ENCODE results near the gene MBD5.

Gene MBD5

GRCh38 chr2:148358375-148358774, 337.5 kb downstream of the MBD5 start:
- Histone ChIP-seq H3K27me3 (replicated peaks) (no peaks in the 10 kb centered on the region), H3K36me3 (replicated peaks) (no peaks in the 10 kb centered on the region), H3K27ac (no peak overlapping the region), H3K4me3 (ENCODE audit: low read depth, low read length) (no peak overlapping the region)
- DNase-seq = no peak
- in situ Hi-C loops (cut with HindIII; ENCODE audit: low pct_ligation_motif_present, low sequenced_read_pairs) = no loop called here
- no peak for TF ChIP-seq CTCF (IDR thresholded peaks at IDR 0.05; ENCODE audit: low read depth, low read length, missing control alignments)

- DNase-seq = no peak
- H3K4me3 ChIP-seq (ENCODE audit: low read depth, low read length) = no peak overlapping the region
- H3K27ac ChIP-seq = no peak overlapping the region
- H3K27me3 ChIP-seq (replicated peaks) = no peaks in the 10 kb centered on the region
- no peak for TF ChIP-seq CTCF (IDR thresholded peaks at IDR 0.05; ENCODE audit: low read depth, low read length, missing control alignments)
- in situ Hi-C loops (cut with HindIII; ENCODE audit: low pct_ligation_motif_present, low sequenced_read_pairs) = no loop called here
- H3K36me3 ChIP-seq (replicated peaks) = no peaks in the 10 kb centered on the region
Measured at GRCh38 chr2:148360662-148361061, 339.8 kb downstream of the MBD5 start.

GRCh38 chr2:148362144-148362796, 341.4 kb downstream of the MBD5 start:
- Histone ChIP-seq H3K4me3 (ENCODE audit: low read depth, low read length) (no peak overlapping the region), H3K27me3 (replicated peaks) (no peaks in the 10 kb centered on the region), H3K27ac (no peak overlapping the region), H3K36me3 (replicated peaks) (no peaks in the 10 kb centered on the region)
- in situ Hi-C loops (cut with HindIII; ENCODE audit: low pct_ligation_motif_present, low sequenced_read_pairs) = no loop called here
- DNase-seq = no peak
- no peak for TF ChIP-seq CTCF (IDR thresholded peaks at IDR 0.05; ENCODE audit: low read depth, low read length, missing control alignments)

GRCh38 chr2:148375214-148375613, 354.3 kb downstream of the MBD5 start:
- in situ Hi-C loops (cut with HindIII; ENCODE audit: low pct_ligation_motif_present, low sequenced_read_pairs) = no loop called here
- Histone ChIP-seq H3K36me3 (replicated peaks) (no peaks in the 10 kb centered on the region), H3K27me3 (replicated peaks) (no peaks in the 10 kb centered on the region), H3K27ac (no peak overlapping the region), H3K4me3 (ENCODE audit: low read depth, low read length) (no peak overlapping the region)
- TF ChIP-seq CTCF (IDR thresholded peaks at IDR 0.05; ENCODE audit: low read depth, low read length, missing control alignments) = no peak
- peak; percentile 2 for DNase-seq

GRCh38 chr2:148391324-148391723, 370.4 kb downstream of the MBD5 start:
- Histone ChIP-seq H3K36me3 (replicated peaks) (no peaks in the 10 kb centered on the region), H3K27me3 (replicated peaks) (no peaks in the 10 kb centered on the region), H3K4me3 (ENCODE audit: low read depth, low read length) (no peak overlapping the region), H3K27ac (no peak overlapping the region)
- DNase-seq = no peak
- in situ Hi-C loops (cut with HindIII; ENCODE audit: low pct_ligation_motif_present, low sequenced_read_pairs) = no loop called here
- no peak for TF ChIP-seq CTCF (IDR thresholded peaks at IDR 0.05; ENCODE audit: low read depth, low read length, missing control alignments)

- Histone ChIP-seq H3K27ac (no peak overlapping the region), H3K36me3 (replicated peaks) (no peaks in the 10 kb centered on the region), H3K4me3 (ENCODE audit: low read depth, low read length) (no peak overlapping the region), H3K27me3 (replicated peaks) (no peaks in the 10 kb centered on the region)
- in situ Hi-C loops (cut with HindIII; ENCODE audit: low pct_ligation_motif_present, low sequenced_read_pairs) = no loop called here
- DNase-seq = no peak
- no peak for TF ChIP-seq CTCF (IDR thresholded peaks at IDR 0.05; ENCODE audit: low read depth, low read length, missing control alignments)
Measured at GRCh38 chr2:148402786-148403185, 381.9 kb downstream of the MBD5 start.
